NCI-H1436 (cell line): ENCODE measurements around the gene ARHGAP26.

Experiments used
- DNase-seq: peaks from one replicate; lab custom pipeline; 2025; lab: John Stamatoyannopoulos, UW

The ARHGAP26 gene

GRCh38 chr5:143275512-143276363, 505.6 kb downstream of the ARHGAP26 start:
- no peak for DNase-seq

DNA sequence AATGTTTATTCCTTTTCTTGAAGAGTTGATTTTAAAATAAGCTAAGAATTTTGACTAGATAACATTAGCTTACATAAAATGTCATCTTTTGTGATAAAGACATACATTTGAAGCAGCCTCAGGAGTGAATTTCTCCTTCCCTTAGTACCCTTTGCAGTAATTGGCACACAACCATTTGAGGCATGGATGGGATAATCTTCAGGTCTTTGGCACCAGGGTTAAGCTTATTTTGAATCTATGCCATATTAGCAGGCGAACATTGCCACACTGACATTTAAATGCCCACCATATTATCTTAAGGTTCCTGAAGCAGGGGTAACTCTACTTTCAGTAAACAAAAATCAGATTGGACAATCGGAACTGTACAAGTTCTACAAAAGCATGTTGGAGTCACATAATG, 507.4 kb downstream of the ARHGAP26 start:
- DNase-seq, result no peak
